Muscle of leg (tissue), 16 donors: Measurements from ENCODE around the gene CSKMT. TPM values are rescaled to one million over a fixed set of nuclear protein-coding genes. Genes with fewer than 3 reads are reported as not detected.
"Not testable (repeated sequence)": the region's sequence is repeated elsewhere in the genome, so short reads cannot be mapped to it uniquely, and the experiment has no call there.

Source experiments
- DNase-seq: peaks from one replicate; pipeline ENCODE4 v3.0.0; 2013
- H3K27ac ChIP-seq: one replicate; pipeline ENCODE4 v1.5.1; 2013; ENCODE audit warnings: mild to moderate bottlenecking, low read length, control low read depth
- H3K27me3 ChIP-seq: one replicate; pipeline ENCODE4 v1.6.1; 2013; ENCODE audit warnings: low read length; ENCODE audit not compliant: control insufficient read depth, insufficient read depth
- H3K36me3 ChIP-seq: one replicate; pipeline ENCODE4 v1.6.1; 2013; ENCODE audit warnings: low read length; ENCODE audit not compliant: control insufficient read depth, insufficient read depth
- H3K4me1 ChIP-seq: one replicate; pipeline ENCODE4 v1.6.1; 2013; ENCODE audit warnings: low read length; ENCODE audit not compliant: control insufficient read depth, insufficient read depth
- H3K4me3 ChIP-seq: one replicate; pipeline ENCODE4 v1.5.1; 2013; ENCODE audit warnings: low read length, control low read depth
- H3K9me3 ChIP-seq: replicated peaks from 2 replicates; pipeline ENCODE4 v1.6.1; 2013; ENCODE audit warnings: low read depth, low read length; ENCODE audit not compliant: control insufficient read depth
- WGBS: methylation state at CpG from one replicate; pipeline ENCODE4 v1.1.5; 2013; ENCODE audit warnings: missing lambda C conversion rate; ENCODE audit not compliant: insufficient coverage; 5-methylcytosine and 5-hydroxymethylcytosine counted together
- long read RNA-seq, 11 donors: transcript quantifications; one replicate each; lab custom pipeline, GENCODE V29; 2026
- polyA plus RNA-seq, 8 donors: library from polyadenylated mRNA; unstranded; fragments of 120-200 nt; gene quantifications; one replicate each; pipeline versions ENCODE4 v1.2.1 to v1.2.3, GENCODE V29; 2013; ENCODE audit warnings: inconsistent platforms in 1 of 8, low replicate concordance in 1 of 8; ENCODE audit not compliant: insufficient read length in 8 of 8, insufficient read depth in 1 of 8
- total RNA-seq: library from RNA; stranded (reverse); fragments of 120-200 nt; gene quantifications from one replicate; pipeline ENCODE4 v1.2.4, GENCODE V29; 2013

CSKMT gene, protein sequence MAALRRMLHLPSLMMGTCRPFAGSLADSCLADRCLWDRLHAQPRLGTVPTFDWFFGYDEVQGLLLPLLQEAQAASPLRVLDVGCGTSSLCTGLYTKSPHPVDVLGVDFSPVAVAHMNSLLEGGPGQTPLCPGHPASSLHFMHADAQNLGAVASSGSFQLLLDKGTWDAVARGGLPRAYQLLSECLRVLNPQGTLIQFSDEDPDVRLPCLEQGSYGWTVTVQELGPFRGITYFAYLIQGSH
- total RNA-seq (7.6 TPM), polyA plus RNA-seq (1 to 10 TPM; 2.6 to 5.0 (median 3.8) TPM)
- long read RNA-seq, donor 1, partial matches to known transcripts: 0 of 1 reads
- long read RNA-seq, donor 1, other reads (novel, unspliced or antisense): 0 of 1 reads
- long read RNA-seq, donor 2: 0 reads
- long read RNA-seq, donor 3, partial matches to known transcripts: 0 of 6 reads
- long read RNA-seq, donor 3, other reads (novel, unspliced or antisense): 0 of 6 reads
- long read RNA-seq, donor 4, partial matches to known transcripts: 0 of 2 reads
- long read RNA-seq, donor 4, other reads (novel, unspliced or antisense): 0 of 2 reads
- long read RNA-seq, donor 5, transcript CSKMT-202 (2 exons, 2,870 nt): major isoform, 6 of 13 reads
- long read RNA-seq, donor 5, transcript CSKMT-204 (1 exons, 376 nt): major isoform, 6 of 13 reads
- long read RNA-seq, donor 5, partial matches to known transcripts: 0 of 13 reads
- long read RNA-seq, donor 5, other reads (novel, unspliced or antisense): 0 of 13 reads
- long read RNA-seq, donor 6, transcript CSKMT-202 (2 exons, 2,870 nt): major isoform, 7 of 9 reads
- long read RNA-seq, donor 6, partial matches to known transcripts: 0 of 9 reads
- long read RNA-seq, donor 6, other reads (novel, unspliced or antisense): 0 of 9 reads
- long read RNA-seq, donor 7, partial matches to known transcripts: 0 of 6 reads
- long read RNA-seq, donor 7, other reads (novel, unspliced or antisense): 0 of 6 reads
- long read RNA-seq, donor 8, partial matches to known transcripts: 0 of 6 reads
- long read RNA-seq, donor 8, other reads (novel, unspliced or antisense): 0 of 6 reads
- long read RNA-seq, donor 9, partial matches to known transcripts: 0 of 5 reads
- long read RNA-seq, donor 9, other reads (novel, unspliced or antisense): 0 of 5 reads
- long read RNA-seq, donor 10, transcript CSKMT-202 (2 exons, 2,870 nt): major isoform, 5 of 9 reads
- long read RNA-seq, donor 10, partial matches to known transcripts: 0 of 9 reads
- long read RNA-seq, donor 10, other reads (novel, unspliced or antisense): 0 of 9 reads
- long read RNA-seq, donor 11, partial matches to known transcripts: 0 of 6 reads
- long read RNA-seq, donor 11, other reads (novel, unspliced or antisense): 0 of 6 reads

- Histone ChIP-seq H3K27ac (peak within 1 kb of the TSS; percentile 97), H3K36me3 (peaks cover 28% of the 10 kb centered on the region), H3K9me3 (no peaks in the 10 kb centered on the region), H3K4me3 (peak within 1 kb of the TSS; percentile 95), H3K4me1 (peaks cover 24% of the 10 kb centered on the region), H3K27me3 (no peaks in the 10 kb centered on the region)
- peak; percentile 98 for DNase-seq
- under 1% methylated on average over 43 of the region's 47 CpGs for WGBS
These were observed at the start of gene CSKMT, which contains the start of gene C11orf98 for GRCh38 chr11:62665075-62665598. Gene CSKMT, plus strand, starts transcription at chr11:62665312. Its CDS starts 568 bp downstream, at chr11:62665880. Gene C11orf98, minus strand, starts transcription at chr11:62665210. Its CDS starts 41 bp downstream, at chr11:62665169.

DNA sequence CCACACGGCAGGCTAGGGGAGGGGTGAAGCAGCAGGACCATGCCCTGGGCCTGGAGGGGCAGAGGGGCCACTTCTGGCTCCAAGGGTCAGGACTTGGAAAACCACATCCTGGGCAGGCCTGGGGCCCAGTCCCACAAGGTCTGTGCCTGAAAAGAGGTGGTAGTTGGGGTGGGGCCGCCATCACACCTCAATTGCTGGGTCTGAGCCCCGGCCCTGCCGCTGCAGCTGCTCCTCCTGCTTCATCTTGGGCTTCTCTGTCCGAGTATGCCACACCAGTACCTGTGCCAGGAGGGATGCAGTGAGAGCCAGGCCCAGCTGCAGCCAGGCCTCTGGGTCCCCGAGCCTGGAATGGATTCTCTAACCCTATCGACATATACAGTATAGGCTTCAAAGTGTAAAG, 49.6 kb upstream of the CSKMT start:
- Histone ChIP-seq H3K27me3 (peaks cover 2% of the 10 kb centered on the region), H3K27ac (no peak overlapping the region), H3K9me3 (no peaks in the 10 kb centered on the region), H3K4me1 (peaks cover 27% of the 10 kb centered on the region), H3K4me3 (no peak overlapping the region), H3K36me3 (peaks cover 36% of the 10 kb centered on the region)
- no peak for DNase-seq
- WGBS: 85% methylated on average over 2 of the region's 7 CpGs

- WGBS: 83% methylated on average over 9 of the region's 14 CpGs
- peaks cover 34% of the 10 kb centered on the region for H3K36me3 ChIP-seq
- DNase-seq, H3K9me3 ChIP-seq, H3K27me3 ChIP-seq, H3K27ac ChIP-seq, H3K4me3 ChIP-seq: not testable (repeated sequence)
- H3K4me1 ChIP-seq: peaks cover 22% of the 10 kb centered on the region
These were observed 48.2 kb upstream of the CSKMT start for GRCh38 chr11:62616957-62617356.

DNA sequence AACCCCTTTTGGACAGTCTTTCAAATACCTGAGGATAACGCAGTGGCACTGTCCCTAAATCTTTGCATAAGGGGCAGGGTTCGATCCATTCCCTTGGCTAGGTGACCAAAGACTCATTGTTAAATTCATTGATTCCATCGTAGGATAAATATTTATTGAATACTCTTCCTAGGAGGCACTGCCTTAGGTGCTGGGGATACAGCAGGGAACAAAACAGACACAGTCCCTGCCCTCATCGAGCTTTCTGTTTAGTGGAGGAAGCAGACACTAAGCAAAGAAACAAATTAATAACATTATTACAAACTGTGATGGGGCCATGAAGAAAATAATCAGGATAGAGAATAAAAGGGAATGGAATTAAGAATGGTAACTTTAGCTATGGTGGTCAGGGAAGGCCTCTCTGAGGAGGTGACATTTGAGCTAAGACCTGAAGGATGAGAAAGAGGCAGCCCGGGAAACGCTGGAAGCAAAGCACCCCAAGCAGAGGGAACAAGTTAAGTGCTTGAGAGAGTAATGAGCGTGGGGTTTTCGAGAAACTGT, 44.0 kb upstream of the CSKMT start:
- Histone ChIP-seq H3K9me3 (no peaks in the 10 kb centered on the region), H3K27me3 (no peaks in the 10 kb centered on the region), H3K36me3 (peaks cover 33% of the 10 kb centered on the region), H3K4me1 (peaks cover 19% of the 10 kb centered on the region), H3K4me3 (peak overlapping the region; percentile 73), H3K27ac (peak overlapping the region; percentile 96)
- 17% methylated on average over 5 of the region's 8 CpGs for whole genome bisulfite sequencing
- no peak for DNase-seq

DNA sequence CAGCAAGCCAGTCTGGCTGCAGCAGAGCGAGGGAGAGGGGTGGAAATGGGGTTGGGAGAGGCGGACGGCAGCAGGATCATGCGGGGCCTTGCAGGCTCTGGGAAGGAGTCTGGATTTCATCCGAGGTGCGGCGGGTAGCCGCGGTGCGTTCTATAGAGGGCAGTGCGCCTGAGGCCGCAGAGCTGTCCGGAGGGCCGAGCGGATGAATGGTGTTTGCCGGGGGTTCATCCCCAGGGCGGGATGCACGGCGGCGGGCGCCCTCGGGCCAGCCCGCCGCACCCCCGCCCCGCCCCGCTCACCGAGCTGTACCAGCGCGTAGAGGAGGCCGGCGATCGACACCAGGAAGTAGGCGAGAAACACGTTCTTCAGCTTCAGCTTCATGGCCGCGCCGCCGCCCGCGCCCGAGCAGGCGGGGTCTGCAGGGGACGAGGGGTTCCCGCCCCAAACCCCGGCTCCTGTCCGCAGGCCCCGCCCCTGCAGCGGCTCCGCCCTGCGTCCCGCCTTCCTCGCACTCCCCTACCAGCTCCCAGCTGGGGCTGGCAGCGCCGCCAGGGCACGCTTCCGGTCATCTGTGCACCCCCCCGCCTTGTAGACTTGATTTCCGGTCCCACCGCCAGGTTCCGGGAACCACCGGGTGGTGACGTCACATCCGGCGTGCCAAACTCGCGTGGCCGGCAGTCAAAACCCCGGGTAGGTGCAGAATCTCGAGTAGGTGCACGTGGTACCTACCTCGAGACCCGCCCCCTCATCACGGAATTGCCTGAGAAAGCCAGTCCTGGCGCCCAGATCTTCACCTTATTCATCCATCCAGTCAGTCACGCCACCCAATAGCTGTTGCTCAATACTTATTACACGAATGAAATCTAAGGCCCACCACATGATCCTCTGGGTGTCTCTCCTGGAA, 43.3 kb upstream of the CSKMT start, which contains the start of gene B3GAT3:
B3GAT3 (minus strand) TSS at position 420 of the 904 bp plus-strand sequence; CDS start at position 381, 39 bp downstream.
- WGBS: under 1% methylated on average over 75 of the region's 77 CpGs
- H3K27me3 ChIP-seq: no peaks in the 10 kb centered on the region
- peak within 1 kb of the TSS; percentile 73 for H3K4me3 ChIP-seq
- H3K9me3 ChIP-seq: no peaks in the 10 kb centered on the region
- peaks cover 33% of the 10 kb centered on the region for H3K36me3 ChIP-seq
- peaks cover 19% of the 10 kb centered on the region for H3K4me1 ChIP-seq
- peak; percentile 98 for DNase-seq
- peak within 1 kb of the TSS; percentile 96 for H3K27ac ChIP-seq

DNA sequence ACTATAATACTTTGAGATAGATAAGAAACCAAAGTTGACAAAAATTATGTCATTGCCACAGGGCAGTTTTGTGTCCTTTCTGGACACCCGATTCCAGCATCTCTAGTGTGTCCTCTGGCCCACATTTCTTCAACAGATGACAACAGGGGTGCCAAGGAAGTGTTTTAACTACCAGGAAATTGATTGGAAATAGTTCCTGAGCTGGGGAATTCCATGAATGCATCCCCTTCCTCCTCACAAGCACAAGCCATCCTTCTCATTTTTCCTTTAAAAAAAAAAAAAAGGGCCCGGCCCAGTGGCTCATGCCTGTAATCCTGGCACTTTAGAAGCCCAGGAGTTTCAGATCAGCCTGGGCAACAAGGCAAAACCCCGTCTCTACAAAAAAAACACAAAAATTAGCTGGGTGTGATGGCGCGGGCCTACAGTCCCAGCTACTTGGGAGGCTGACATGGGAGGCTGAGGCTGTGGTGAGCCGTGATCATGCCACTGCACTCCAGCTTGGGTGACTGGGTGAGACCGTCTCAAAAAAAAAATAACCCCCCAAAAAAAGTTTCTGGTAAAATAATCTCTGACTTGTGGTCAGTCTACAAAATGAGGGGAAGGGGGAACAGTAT, 42.5 kb upstream of the CSKMT start:
- Histone ChIP-seq H3K4me1 (peaks cover 19% of the 10 kb centered on the region), H3K36me3 (peaks cover 32% of the 10 kb centered on the region), H3K9me3 (no peaks in the 10 kb centered on the region), H3K27ac (peak overlapping the region; percentile 96), H3K27me3 (no peaks in the 10 kb centered on the region), H3K4me3 (peak overlapping the region; percentile 73)
- no peak for DNase-seq
- no CpG with 5 or more reads among the region's 7 CpGs for WGBS

- no peak for DNase-seq
- 52% methylated on average over 3 of the region's 3 CpGs for WGBS
- Histone ChIP-seq H3K27ac (no peak overlapping the region), H3K4me1 (no peaks in the 10 kb centered on the region), H3K27me3 (no peaks in the 10 kb centered on the region), H3K36me3 (peaks cover 79% of the 10 kb centered on the region), H3K4me3 (no peak overlapping the region), H3K9me3 (no peaks in the 10 kb centered on the region)
These were observed 37.4 kb upstream of the CSKMT start for GRCh38 chr11:62627713-62628112.

- peaks cover 94% of the 10 kb centered on the region for H3K36me3 ChIP-seq
- no peak for DNase-seq
- 90% methylated on average over 3 of the region's 6 CpGs for WGBS
- H3K27me3 ChIP-seq: no peaks in the 10 kb centered on the region
- H3K27ac ChIP-seq: no peak overlapping the region
- no peaks in the 10 kb centered on the region for H3K4me1 ChIP-seq
- H3K9me3 ChIP-seq: no peaks in the 10 kb centered on the region
- no peak overlapping the region for H3K4me3 ChIP-seq
These were observed 32.6 kb upstream of the CSKMT start for GRCh38 chr11:62632492-62632891.
